Neural cell (in vitro differentiated cells): Measurements from ENCODE around the gene ARHGAP6. TPM values are rescaled to one million over a fixed set of nuclear protein-coding genes. Genes with fewer than 3 reads are reported as not detected.

ENCODE experiments used
- H2AFZ ChIP-seq: fragments of 200-600, 300-800 bp; sonication (generic), shearing (Covaris generic); 2 replicates; pipeline ENCODE4 v1.6.0; 2014; ENCODE audit warnings: low read depth, mild to moderate bottlenecking, antibody characterized with exemption, low read length, moderate library complexity
- H3F3A ChIP-seq: fragments of 200-600 bp; shearing (Covaris generic); 2 replicates; pipeline ENCODE4 v1.6.1; 2016; ENCODE audit warnings: mild to moderate bottlenecking, moderate library complexity, mixed read lengths, antibody characterized with exemption, low read length; ENCODE audit not compliant: insufficient read depth, poor library complexity, severe bottlenecking
- H3K27ac ChIP-seq: fragments of 200-600, 300-800 bp; sonication (generic), shearing (Covaris generic); 2 replicates; pipeline ENCODE4 v1.5.1; 2014; ENCODE audit warnings: mild to moderate bottlenecking, low read length, moderate library complexity
- H3K27me3 ChIP-seq: fragments of 300-800, 200-600 bp; sonication (generic), shearing (Covaris generic); 2 replicates; pipeline ENCODE4 v1.6.0; 2014; ENCODE audit warnings: mild to moderate bottlenecking, low read depth, low read length, moderate library complexity; ENCODE audit not compliant: insufficient read depth
- H3K36me3 ChIP-seq: fragments of 300-800, 200-600 bp; sonication (generic), shearing (Covaris generic); 2 replicates; pipeline ENCODE4 v1.5.1; 2014; ENCODE audit warnings: mild to moderate bottlenecking, antibody characterized with exemption, low read length, moderate library complexity; ENCODE audit not compliant: insufficient read depth
- H3K4me2 ChIP-seq: fragments of 300-800, 200-600 bp; sonication (generic), shearing (Covaris generic); 2 replicates; pipeline ENCODE4 v1.6.0; 2014; ENCODE audit warnings: mild to moderate bottlenecking, low read length
- H3K4me3 ChIP-seq: fragments of 300-800, 200-600 bp; sonication (generic), shearing (Covaris generic); 2 replicates; pipeline ENCODE4 v1.5.1; 2014; ENCODE audit warnings: mild to moderate bottlenecking, low read length, moderate library complexity
- H3K79me2 ChIP-seq: fragments of 200-600 bp; shearing (Covaris generic); replicated peaks from 2 replicates; pipeline ENCODE4 v1.6.0; 2014; ENCODE audit warnings: mild to moderate bottlenecking, low read length, moderate library complexity; ENCODE audit not compliant: insufficient read depth
- H3K9ac ChIP-seq: fragments of 300-800, 200-600 bp; sonication (generic), shearing (Covaris generic); 2 replicates; pipeline ENCODE4 v1.6.1; 2016; ENCODE audit warnings: mild to moderate bottlenecking, low read length, mixed read lengths
- H3K9me2 ChIP-seq: fragments of 200-600 bp; shearing (Covaris generic); 2 replicates; pipeline ENCODE4 v1.6.1; 2016; ENCODE audit warnings: mild to moderate bottlenecking, low read length, mixed read lengths; ENCODE audit not compliant: insufficient read depth
- H3K9me3 ChIP-seq: fragments of 200-600, 300-800 bp; sonication (generic), shearing (Covaris generic); 2 replicates; pipeline ENCODE4 v1.6.1; 2016; ENCODE audit warnings: mild to moderate bottlenecking, mixed run types, low read length, moderate library complexity, mixed read lengths
- H4K20me1 ChIP-seq: fragments of 200-600 bp; shearing (Covaris generic); 2 replicates; pipeline ENCODE4 v1.6.1; 2016; ENCODE audit warnings: mild to moderate bottlenecking, mixed run types; ENCODE audit not compliant: insufficient read depth
- CTCF ChIP-seq: fragments of 450-650 bp; IDR thresholded peaks from 2 replicates; pipeline ENCODE4 v1.5.1; 2014; ENCODE audit warnings: antibody characterized with exemption, mild to moderate bottlenecking, moderate library complexity; ENCODE audit not compliant: poor library complexity, severe bottlenecking
- EP300 ChIP-seq: fragments of 450-650 bp; conservative IDR thresholded peaks from 2 replicates; pipeline ENCODE4 v1.6.1; 2014; ENCODE audit warnings: antibody characterized with exemption, mild to moderate bottlenecking, moderate library complexity; ENCODE audit not compliant: poor library complexity, severe bottlenecking
- EZH2 ChIP-seq: fragments of 200-600, 300-800 bp; shearing (Covaris generic), sonication (generic); IDR thresholded peaks from 2 replicates; pipeline ENCODE4 v1.6.1; 2014; ENCODE audit warnings: antibody characterized with exemption, low read length, borderline replicate concordance, mild to moderate bottlenecking; ENCODE audit not compliant: insufficient read depth, poor library complexity, severe bottlenecking
- MXI1 ChIP-seq: fragments of 450-650 bp; conservative IDR thresholded peaks from 2 replicates; pipeline ENCODE4 v1.6.1; 2014; ENCODE audit warnings: antibody characterized with exemption, mild to moderate bottlenecking; ENCODE audit not compliant: poor library complexity, severe bottlenecking
- POLR2AphosphoS5 ChIP-seq: IDR thresholded peaks from 2 replicates; pipeline ENCODE4 v1.6.1; 2012
- RAD21 ChIP-seq: fragments of 450-650 bp; conservative IDR thresholded peaks from 2 replicates; pipeline ENCODE4 v1.6.1; 2014; ENCODE audit warnings: antibody characterized with exemption, mild to moderate bottlenecking, moderate library complexity
- REST ChIP-seq: IDR thresholded peaks from 2 replicates; pipeline ENCODE4 v1.6.1; 2012; ENCODE audit warnings: borderline replicate concordance
- SMC3 ChIP-seq: fragments of 450-650 bp; conservative IDR thresholded peaks from 2 replicates; pipeline ENCODE4 v1.6.1; 2014; ENCODE audit warnings: antibody characterized with exemption, mild to moderate bottlenecking, moderate library complexity; ENCODE audit not compliant: poor library complexity
- TAF1 ChIP-seq: IDR thresholded peaks from 2 replicates; pipeline ENCODE4 v1.6.1; 2012; ENCODE audit warnings: low read depth
- polyA plus RNA-seq: library from polyadenylated mRNA; depleted of rRNA; stranded (reverse); fragments of >200 nt; gene quantifications from 2 replicates; pipeline ENCODE4 v1.2.3, GENCODE V29; 2014

The ARHGAP6 gene
- polyA plus RNA-seq, 1 donor from 2014 or later = 0.40 TPM

GRCh38 chrX:11703855-11704254 lies 38.1 kb upstream of the ARHGAP6 start:
- Histone ChIP-seq H3K36me3 (no peaks in the 10 kb centered on the region), H3K27me3 (no peaks in the 10 kb centered on the region), H3K4me2 (no peak overlapping the region), H2AFZ (no peak overlapping the region), H3F3A (no peaks in the 10 kb centered on the region), H3K9ac (no peak overlapping the region), H3K79me2 (no peaks in the 10 kb centered on the region), H3K27ac (no peak overlapping the region), H3K4me3 (no peak overlapping the region), H4K20me1 (no peaks in the 10 kb centered on the region), H3K9me3 (no peaks in the 10 kb centered on the region), H3K9me2 (no peaks in the 10 kb centered on the region)
- TF ChIP-seq EP300 = no peak
- no peak for TF ChIP-seq MXI1
- TF ChIP-seq EZH2 = no peak

- H3K27me3 ChIP-seq = no peaks in the 10 kb centered on the region
These were observed 37.4 kb upstream of the ARHGAP6 start for GRCh38 chrX:11702965-11703631.

More at GRCh38 chrX:11702965-11703631, 37.4 kb upstream of the ARHGAP6 start:
- Histone ChIP-seq H3K79me2 (no peaks in the 10 kb centered on the region), H3K9ac (no peak overlapping the region), H2AFZ (no peak overlapping the region), H3K9me3 (no peaks in the 10 kb centered on the region), H3K36me3 (no peaks in the 10 kb centered on the region), H3K9me2 (no peaks in the 10 kb centered on the region), H3F3A (no peaks in the 10 kb centered on the region), H3K4me2 (no peak overlapping the region), H3K4me3 (no peak overlapping the region), H3K27ac (no peak overlapping the region), H4K20me1 (no peaks in the 10 kb centered on the region)
- no peak for TF ChIP-seq EP300
- no peak for TF ChIP-seq REST
- no peak for TF ChIP-seq MXI1
- no peak for TF ChIP-seq SMC3
- TF ChIP-seq POLR2AphosphoS5 = no peak
- TF ChIP-seq EZH2 = no peak
- TF ChIP-seq TAF1 = no peak
- TF ChIP-seq CTCF = no peak
- no peak for TF ChIP-seq RAD21
